Stimulated activated CD8-positive, alpha-beta memory T cell treated with anti-CD3 and anti-CD28 coated beads, Interleukin-2, amount 100 ng/mL, for 1 hour (primary cell): ENCODE results near the gene MDP1.
"Not testable (repeated sequence)": the region's sequence is repeated elsewhere in the genome, so short reads cannot be mapped to it uniquely, and the experiment has no call there.

Source experiments
- DNase-seq, 2 donors: peaks; one replicate each; pipeline ENCODE4 v3.0.0-alpha.2; 2020; ENCODE audit warnings: low read depth in 2 of 2

MDP1 gene

GRCh38 chr14:24250354-24250753, 34.5 kb upstream of the MDP1 start:
- DNase-seq = no peak

GRCh38 chr14:24249230-24250021, 33.6 kb upstream of the MDP1 start:
- DNase-seq = no peak

- no peak for DNase-seq
Observed at GRCh38 chr14:24247422-24247821, 31.6 kb upstream of the MDP1 start.

GRCh38 chr14:24246765-24247212, 30.9 kb upstream of the MDP1 start:
- no peak for DNase-seq

GRCh38 chr14:24245350-24245749, 29.5 kb upstream of the MDP1 start:
- DNase-seq = not testable (repeated sequence)

GRCh38 chr14:24243336-24243836, 27.5 kb upstream of the MDP1 start:
- no peak for DNase-seq

- peak; percentile 79 to 90 for DNase-seq
Observed at GRCh38 chr14:24241829-24242443, 26.1 kb upstream of the MDP1 start.

- no peak for DNase-seq
Observed at GRCh38 chr14:24240110-24240918, 24.4 kb upstream of the MDP1 start.

- no peak for DNase-seq
Observed at GRCh38 chr14:24238527-24239037, 22.7 kb upstream of the MDP1 start.

GRCh38 chr14:24238123-24238522, 22.3 kb upstream of the MDP1 start:
- no peak for DNase-seq

GRCh38 chr14:24237463-24237955, 21.6 kb upstream of the MDP1 start:
- DNase-seq = no peak

GRCh38 chr14:24236689-24237462, 21.0 kb upstream of the MDP1 start:
- DNase-seq = no peak

GRCh38 chr14:24235804-24236688, 20.2 kb upstream of the MDP1 start:
- DNase-seq = no peak

- no peak for DNase-seq
Observed at GRCh38 chr14:24234095-24235005, 18.5 kb upstream of the MDP1 start.

GRCh38 chr14:24233538-24233866, 17.6 kb upstream of the MDP1 start:
- DNase-seq = no peak

GRCh38 chr14:24232645-24233537, 17.0 kb upstream of the MDP1 start, which contains the start of gene GMPR2:
Gene GMPR2 (plus strand): TSS chr14:24232929. CDS start chr14:24233254, 325 bp downstream.
- DNase-seq = no peak

GRCh38 chr14:24232121-24232644, 16.3 kb upstream of the MDP1 start, which contains the start of gene NEDD8:
Gene NEDD8 (minus strand): TSS chr14:24232367. CDS start chr14:24232267, 100 bp downstream.
- peak; percentile 65 to 79 for DNase-seq
